ENCODE data around the gene PRRT1.

Gene PRRT1

DNA sequence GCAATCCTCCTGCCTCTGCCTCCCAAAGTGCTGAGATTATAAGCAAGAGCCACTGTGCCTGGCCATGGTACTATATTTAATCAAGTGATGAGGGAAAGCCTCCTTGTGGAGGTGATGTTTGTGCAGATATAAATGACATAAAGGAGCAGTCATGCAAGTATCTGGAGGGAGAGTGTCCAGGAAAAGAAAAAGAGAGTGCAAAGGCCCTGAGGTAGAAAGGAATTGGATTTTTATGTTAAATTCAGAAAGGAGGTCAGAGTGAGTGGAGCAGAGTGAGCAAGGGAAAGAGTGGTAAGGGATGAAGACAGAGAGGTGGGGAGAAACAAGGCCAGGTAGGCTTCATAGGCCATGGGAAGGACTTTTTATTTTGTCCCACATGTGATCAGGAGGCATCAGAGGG lies 14.3 kb downstream of the PRRT1 start:
- DNase-seq (ENCODE audit: insufficient read length, low spot score) = no peak
- TF ChIP-seq POU2F2 (IDR thresholded peaks at IDR 0.05; ENCODE audit: low read depth, low read length) (no peak), SPI1 (IDR thresholded peaks at IDR 0.05; ENCODE audit: low read depth, low read length) (no peak), POLR2AphosphoS5 (IDR thresholded peaks at IDR 0.05; ENCODE audit: low read depth, low read length) (no peak)
- no peak for FAIRE-seq

DNA sequence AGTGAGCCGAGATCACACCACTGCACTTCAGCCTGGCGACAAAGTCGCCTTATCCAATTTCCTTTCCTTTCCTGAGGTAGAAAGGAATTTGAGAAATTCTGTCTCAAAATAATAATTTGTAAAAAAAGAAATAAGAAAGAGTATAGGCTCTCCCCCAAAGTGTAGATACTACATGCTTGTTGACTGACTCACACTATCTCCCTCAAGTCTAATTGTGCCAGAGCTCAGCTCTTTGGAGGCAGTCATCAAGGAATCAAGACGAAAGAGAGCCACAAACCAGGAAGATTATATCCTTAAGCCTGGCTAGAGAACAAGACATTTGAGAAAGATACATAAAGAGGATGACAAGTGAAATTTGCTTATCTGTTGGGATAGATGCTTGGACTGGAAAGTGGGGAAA lies 18.0 kb downstream of the PRRT1 start:
- DNase-seq (ENCODE audit: insufficient read length, low spot score) (no peak), FAIRE-seq (no peak)
- TF ChIP-seq PAX5 (IDR thresholded peaks at IDR 0.05; ENCODE audit: insufficient read depth, low read length, severe bottlenecking) (no peak), POLR2A (IDR thresholded peaks at IDR 0.05; ENCODE audit: low read depth, low read length) (no peak), SPI1 (IDR thresholded peaks at IDR 0.05; ENCODE audit: low read depth, low read length) (no peak), POU2F2 (IDR thresholded peaks at IDR 0.05; ENCODE audit: low read depth, low read length) (no peak), POLR2AphosphoS5 (IDR thresholded peaks at IDR 0.05; ENCODE audit: low read depth, low read length) (no peak), TAF1 (IDR thresholded peaks at IDR 0.05; ENCODE audit: low read depth, low read length) (no peak)

DNA sequence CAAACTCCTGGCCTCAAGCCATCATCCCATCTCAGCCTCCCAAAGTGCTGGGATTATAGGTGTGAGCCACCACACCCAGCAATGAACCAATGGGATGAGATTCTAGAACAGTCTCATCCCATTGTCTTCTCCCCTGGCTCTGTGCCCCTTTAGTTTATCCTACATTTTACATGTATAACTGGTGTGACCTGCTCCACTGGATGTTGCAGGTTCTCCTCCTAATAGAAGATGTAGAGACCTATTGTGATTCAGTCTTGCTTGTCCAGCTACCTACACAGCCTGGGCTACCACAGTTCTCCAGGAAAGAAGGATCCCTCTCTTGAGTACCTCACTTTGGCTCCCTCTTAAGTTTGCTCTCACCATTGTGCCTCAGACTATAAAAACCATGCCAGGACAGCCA lies 19.6 kb downstream of the PRRT1 start:
- TF ChIP-seq SPI1 (IDR thresholded peaks at IDR 0.05; ENCODE audit: low read depth, low read length) (no peak), TAF1 (IDR thresholded peaks at IDR 0.05; ENCODE audit: low read depth, low read length) (no peak), POLR2A (IDR thresholded peaks at IDR 0.05; ENCODE audit: low read depth, low read length) (no peak), POLR2AphosphoS5 (IDR thresholded peaks at IDR 0.05; ENCODE audit: low read depth, low read length) (no peak), POU2F2 (IDR thresholded peaks at IDR 0.05; ENCODE audit: low read depth, low read length) (no peak), PAX5 (IDR thresholded peaks at IDR 0.05; ENCODE audit: insufficient read depth, low read length, severe bottlenecking) (no peak)
- DNase-seq (ENCODE audit: insufficient read length, low spot score) (no peak), FAIRE-seq (no peak)

DNA sequence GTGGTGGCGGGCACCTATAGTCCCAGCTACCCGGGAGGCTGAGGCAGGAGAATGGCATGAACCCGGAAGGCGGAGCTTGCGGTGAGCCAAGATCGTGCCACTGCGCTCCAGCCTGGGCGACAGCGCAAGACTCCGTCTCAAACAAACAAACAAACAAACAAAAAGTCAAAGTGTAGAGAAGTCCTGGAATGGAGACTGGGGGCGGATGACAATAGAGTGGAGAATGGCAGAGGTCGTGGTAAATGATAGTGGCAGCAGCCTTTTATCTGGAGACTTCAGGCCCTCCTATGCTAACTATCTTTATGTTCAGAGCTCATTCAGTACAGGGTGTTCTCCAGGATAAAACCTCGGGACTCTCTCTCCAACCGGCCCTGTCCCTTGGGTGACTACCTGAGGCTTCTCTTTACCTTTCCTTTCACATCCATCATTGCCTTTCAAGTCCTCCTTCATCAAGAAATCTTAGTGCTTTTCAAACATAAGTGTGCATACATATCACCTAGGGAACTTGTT lies 20.2 kb downstream of the PRRT1 start:
- TF ChIP-seq POLR2AphosphoS5 (IDR thresholded peaks at IDR 0.05; ENCODE audit: low read depth, low read length) = no peak
- TF ChIP-seq PAX5 (IDR thresholded peaks at IDR 0.05; ENCODE audit: insufficient read depth, low read length, severe bottlenecking) = no peak
- TF ChIP-seq SPI1 (IDR thresholded peaks at IDR 0.05; ENCODE audit: low read depth, low read length) = no peak
- TF ChIP-seq TAF1 (IDR thresholded peaks at IDR 0.05; ENCODE audit: low read depth, low read length) = no peak
- TF ChIP-seq POLR2A (IDR thresholded peaks at IDR 0.05; ENCODE audit: low read depth, low read length) = no peak
- no peak for TF ChIP-seq POU2F2 (IDR thresholded peaks at IDR 0.05; ENCODE audit: low read depth, low read length)
- FAIRE-seq (no peak), DNase-seq (ENCODE audit: insufficient read length, low spot score) (no peak)

DNA sequence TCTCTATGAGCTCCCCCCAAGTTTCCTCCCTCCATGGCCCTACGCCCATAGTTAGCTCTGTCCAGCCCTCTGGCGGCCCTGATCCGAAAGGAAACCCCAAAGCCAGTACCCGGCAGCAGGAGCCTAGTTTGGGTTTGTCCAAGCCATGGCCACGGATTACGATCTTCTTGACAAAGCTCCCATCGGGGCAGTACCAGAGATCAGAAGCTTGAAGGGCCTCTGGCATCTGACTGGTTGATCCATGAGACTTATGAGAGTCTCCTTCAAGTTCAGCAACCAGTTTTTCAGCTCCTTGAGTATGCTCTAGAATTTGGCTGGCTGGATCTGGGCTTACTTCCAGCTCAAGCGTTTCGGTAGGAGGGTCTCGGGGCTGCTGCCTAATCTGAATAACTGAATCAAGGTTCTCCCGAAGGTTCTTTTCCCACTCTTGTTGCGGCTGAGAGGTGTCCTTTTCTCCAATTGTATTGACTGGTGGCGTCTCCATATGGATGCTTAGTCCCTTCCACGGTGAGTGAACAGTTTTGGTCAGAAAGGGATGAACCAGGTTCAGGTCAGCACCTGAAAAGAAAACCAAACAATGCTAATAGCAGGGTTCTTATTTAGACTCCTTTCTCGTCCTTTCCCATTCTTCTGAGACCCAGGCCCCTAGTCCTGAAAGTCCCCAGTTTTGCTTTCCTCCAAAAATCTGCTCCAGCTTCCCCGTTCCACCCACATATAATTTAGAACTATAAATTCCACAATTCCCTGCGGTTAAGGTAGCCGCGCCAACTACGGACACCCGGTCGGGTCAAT lies 22.2 kb downstream of the PRRT1 start:
- no peak for DNase-seq (ENCODE audit: insufficient read length, low spot score)
- no peak for FAIRE-seq
- TF ChIP-seq TAF1 (IDR thresholded peaks at IDR 0.05; ENCODE audit: low read depth, low read length) = no peak
- no peak for TF ChIP-seq PAX5 (IDR thresholded peaks at IDR 0.05; ENCODE audit: insufficient read depth, low read length, severe bottlenecking)
- no peak for TF ChIP-seq POU2F2 (IDR thresholded peaks at IDR 0.05; ENCODE audit: low read depth, low read length)
- TF ChIP-seq POLR2A (IDR thresholded peaks at IDR 0.05; ENCODE audit: low read depth, low read length) = no peak
- no peak for TF ChIP-seq POLR2AphosphoS5 (IDR thresholded peaks at IDR 0.05; ENCODE audit: low read depth, low read length)
- no peak for TF ChIP-seq SPI1 (IDR thresholded peaks at IDR 0.05; ENCODE audit: low read depth, low read length)

DNA sequence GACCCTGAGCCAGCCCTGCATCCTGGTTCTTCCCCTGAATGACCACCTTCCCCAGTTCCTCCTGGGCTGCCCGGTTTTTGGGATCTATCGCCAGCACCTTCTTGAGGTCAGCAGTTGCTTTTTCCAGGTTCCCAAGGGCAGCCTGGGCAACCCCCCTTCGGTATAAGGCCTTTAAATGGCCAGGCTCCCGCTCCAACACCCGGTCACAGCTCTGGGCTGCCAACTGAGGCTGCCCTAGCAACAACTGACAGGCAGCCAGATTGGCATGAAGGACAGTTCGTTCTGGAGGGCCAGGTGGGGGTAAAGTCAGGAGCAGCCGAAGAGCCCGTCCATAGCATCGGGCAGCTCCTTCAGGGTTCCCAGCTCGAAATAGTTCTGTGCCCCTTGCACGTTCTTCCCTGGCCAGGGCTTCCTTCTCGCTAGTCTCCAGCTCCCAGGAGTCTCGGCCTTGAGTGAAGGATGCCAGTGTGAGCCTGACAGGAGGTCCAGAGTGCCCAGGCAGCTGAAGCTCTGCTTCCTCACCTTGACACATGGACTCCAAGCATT lies 22.9 kb downstream of the PRRT1 start:
- no peak for FAIRE-seq
- TF ChIP-seq POLR2A (IDR thresholded peaks at IDR 0.05; ENCODE audit: low read depth, low read length) (no peak), PAX5 (IDR thresholded peaks at IDR 0.05; ENCODE audit: insufficient read depth, low read length, severe bottlenecking) (no peak), SPI1 (IDR thresholded peaks at IDR 0.05; ENCODE audit: low read depth, low read length) (no peak), TAF1 (IDR thresholded peaks at IDR 0.05; ENCODE audit: low read depth, low read length) (no peak), POU2F2 (IDR thresholded peaks at IDR 0.05; ENCODE audit: low read depth, low read length) (no peak), POLR2AphosphoS5 (IDR thresholded peaks at IDR 0.05; ENCODE audit: low read depth, low read length) (no peak)
- no peak for DNase-seq (ENCODE audit: insufficient read length, low spot score)

DNA sequence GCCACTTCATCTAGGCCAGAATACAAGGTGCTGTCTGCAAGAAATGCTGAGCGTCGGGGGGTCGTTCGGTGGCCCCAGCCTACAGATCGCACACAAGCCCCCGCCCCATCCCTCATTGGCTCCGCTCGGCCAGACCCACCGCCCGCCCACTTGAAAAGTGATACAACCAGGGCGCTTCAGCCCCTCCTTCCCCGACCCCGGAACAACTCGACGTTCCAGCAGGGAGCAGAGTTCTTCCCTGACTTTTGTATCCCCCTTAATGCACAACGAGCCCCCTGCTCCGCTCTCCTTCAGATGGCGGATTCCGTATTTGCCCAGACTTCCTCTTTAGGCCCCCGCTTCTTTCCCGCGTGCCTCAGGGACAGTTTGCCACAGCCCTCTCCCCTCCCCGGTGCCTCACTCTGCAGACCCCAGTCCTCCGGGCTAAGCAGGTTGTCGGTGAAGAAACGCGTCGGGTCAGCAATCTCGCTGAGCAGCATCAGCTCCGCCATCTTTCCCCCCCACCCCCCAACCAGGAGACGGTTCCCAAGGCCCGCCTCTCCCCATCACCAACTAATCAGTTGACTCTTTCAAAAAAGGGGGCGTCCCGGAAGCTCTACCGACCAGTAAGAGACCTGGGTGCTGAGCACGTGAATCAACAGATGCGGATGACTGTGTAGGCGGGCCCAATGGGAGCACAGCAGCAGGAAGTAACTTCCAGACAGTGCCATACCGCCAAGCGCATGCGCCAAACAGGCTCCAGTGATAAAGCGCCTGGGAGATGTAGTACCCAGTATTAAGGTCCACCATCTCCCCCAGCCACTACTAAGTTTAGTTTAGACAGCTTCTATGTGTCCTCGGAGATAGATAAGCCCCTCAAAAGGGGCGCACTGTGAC lies 23.8 kb downstream of the PRRT1 start, which contains the start of gene ATF6B:
ATF6B (minus strand) TSS at position 530 of the 876 bp plus-strand sequence; CDS start at position 491, 39 bp downstream.
- DNase-seq (ENCODE audit: insufficient read length, low spot score) (peak; percentile 90), FAIRE-seq (peak; percentile 90)
- TF ChIP-seq TAF1 (IDR thresholded peaks at IDR 0.05; ENCODE audit: low read depth, low read length) (peak; percentile 80; the same call in 1 of the 2 replicates), POU2F2 (IDR thresholded peaks at IDR 0.05; ENCODE audit: low read depth, low read length) (peak; percentile 37; the same call in 1 of the 2 replicates), PAX5 (IDR thresholded peaks at IDR 0.05; ENCODE audit: insufficient read depth, low read length, severe bottlenecking) (no peak), POLR2A (IDR thresholded peaks at IDR 0.05; ENCODE audit: low read depth, low read length) (peak; percentile 84), POLR2AphosphoS5 (IDR thresholded peaks at IDR 0.05; ENCODE audit: low read depth, low read length) (peak; percentile 61; the same call in 1 of the 2 replicates), SPI1 (IDR thresholded peaks at IDR 0.05; ENCODE audit: low read depth, low read length) (peak; percentile 37; the same call in 1 of the 2 replicates)

DNA sequence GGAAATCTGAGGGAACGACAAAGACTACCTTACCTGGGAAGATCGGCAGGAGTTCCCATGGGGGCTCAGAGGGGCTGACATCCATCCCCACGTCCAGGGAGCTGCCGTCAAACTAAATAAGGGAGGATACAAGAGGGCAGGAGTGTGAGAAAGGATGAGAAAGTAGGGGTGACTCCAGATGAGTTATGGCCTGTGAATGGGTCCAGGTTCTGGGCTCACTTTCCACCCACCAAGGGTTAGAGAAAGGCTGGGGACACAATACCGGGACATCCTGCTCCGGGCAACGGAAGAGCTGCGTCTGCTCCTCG lies 24.4 kb downstream of the PRRT1 start:
- TF ChIP-seq POU2F2 (IDR thresholded peaks at IDR 0.05; ENCODE audit: low read depth, low read length) (no peak), POLR2A (IDR thresholded peaks at IDR 0.05; ENCODE audit: low read depth, low read length) (no peak), POLR2AphosphoS5 (IDR thresholded peaks at IDR 0.05; ENCODE audit: low read depth, low read length) (no peak)
- FAIRE-seq = no peak
- no peak for DNase-seq (ENCODE audit: insufficient read length, low spot score)

DNA sequence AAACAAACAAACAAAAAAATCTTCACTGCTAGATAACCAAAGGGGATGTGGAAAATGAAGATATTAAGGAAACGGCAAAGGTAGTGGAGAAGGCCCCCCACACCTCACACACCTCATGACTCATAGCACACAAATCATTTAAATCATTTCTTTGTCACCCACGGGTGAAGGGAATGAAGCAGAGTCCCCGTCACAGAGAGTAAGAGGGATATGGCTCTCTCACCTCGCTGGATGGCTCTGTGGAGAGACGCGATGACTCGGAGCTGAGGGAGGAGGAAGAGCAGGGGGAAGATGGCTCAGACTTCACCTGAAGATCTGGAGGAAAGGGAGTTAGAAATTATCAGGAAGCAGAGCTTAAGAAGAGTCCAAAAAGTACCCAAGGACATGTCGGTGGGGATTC lies 24.9 kb downstream of the PRRT1 start:
- FAIRE-seq = no peak
- no peak for DNase-seq (ENCODE audit: insufficient read length, low spot score)
- TF ChIP-seq POU2F2 (IDR thresholded peaks at IDR 0.05; ENCODE audit: low read depth, low read length) = no peak
- TF ChIP-seq SPI1 (IDR thresholded peaks at IDR 0.05; ENCODE audit: low read depth, low read length) = no peak
- TF ChIP-seq TAF1 (IDR thresholded peaks at IDR 0.05; ENCODE audit: low read depth, low read length) = no peak
- no peak for TF ChIP-seq POLR2AphosphoS5 (IDR thresholded peaks at IDR 0.05; ENCODE audit: low read depth, low read length)
- TF ChIP-seq POLR2A (IDR thresholded peaks at IDR 0.05; ENCODE audit: low read depth, low read length) = no peak
- no peak for TF ChIP-seq PAX5 (IDR thresholded peaks at IDR 0.05; ENCODE audit: insufficient read depth, low read length, severe bottlenecking)
